AG20443 (cell line): ENCODE measurements around the gene ETF1.

Experiments used
- DNase-seq: peaks from one replicate; pipeline ENCODE4 v3.0.0; 2012; ENCODE audit warnings: low spot score, mixed read lengths

ETF1 gene

DNA sequence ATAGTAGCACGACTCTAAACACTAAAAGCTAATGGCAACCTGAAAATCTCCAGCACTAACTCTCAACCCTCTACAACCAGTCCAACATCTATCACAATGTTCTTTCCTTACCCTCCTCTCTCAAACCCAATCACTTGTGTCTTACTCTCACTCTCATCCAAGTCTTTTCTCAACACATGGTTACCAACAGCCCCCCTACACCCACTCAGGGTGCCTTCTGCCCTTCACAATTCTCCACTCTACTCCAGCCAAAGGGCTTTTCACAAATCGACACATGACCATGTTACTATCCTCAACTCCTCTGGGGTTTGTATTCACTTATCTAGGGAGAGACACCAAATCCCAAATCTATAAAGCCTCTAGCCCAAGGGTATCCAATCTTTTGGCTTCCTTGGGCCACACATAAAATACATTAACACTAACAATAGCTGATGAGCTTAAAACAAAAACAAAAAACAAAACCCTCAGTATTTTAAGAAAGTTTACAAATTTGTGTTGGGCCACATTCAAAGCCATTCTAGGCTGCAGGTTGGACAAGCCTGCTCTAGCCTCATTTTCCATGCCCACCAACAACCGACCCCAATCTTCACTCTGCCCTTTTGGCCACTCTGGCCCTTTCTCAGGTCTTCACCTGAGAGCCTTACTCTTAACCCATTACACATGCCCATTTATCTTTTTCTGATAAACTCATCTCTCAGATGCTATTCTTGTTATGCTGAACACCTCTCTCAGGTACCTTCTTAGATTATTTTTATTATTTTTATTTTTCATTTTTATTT lies 20.5 kb upstream of the ETF1 start:
- DNase-seq = no peak

DNA sequence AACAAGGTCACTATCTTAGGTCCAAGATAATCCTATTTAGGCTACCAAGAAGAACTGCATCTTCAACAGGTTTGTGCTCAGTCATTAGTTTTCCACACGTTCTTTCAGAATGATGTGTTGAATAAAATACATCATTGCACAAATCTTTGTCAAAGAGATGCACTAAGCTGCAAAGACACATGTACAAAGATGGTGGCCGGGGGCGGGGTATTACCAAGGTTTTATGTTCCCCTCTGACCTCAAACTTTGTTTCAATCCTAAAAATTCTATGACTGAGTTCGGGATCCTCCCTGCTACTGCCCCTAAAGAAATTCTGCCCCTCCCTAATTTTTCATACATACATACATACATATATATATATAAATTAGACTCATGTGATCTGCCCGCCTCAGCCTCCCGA lies 17.9 kb upstream of the ETF1 start:
- no peak for DNase-seq

DNA sequence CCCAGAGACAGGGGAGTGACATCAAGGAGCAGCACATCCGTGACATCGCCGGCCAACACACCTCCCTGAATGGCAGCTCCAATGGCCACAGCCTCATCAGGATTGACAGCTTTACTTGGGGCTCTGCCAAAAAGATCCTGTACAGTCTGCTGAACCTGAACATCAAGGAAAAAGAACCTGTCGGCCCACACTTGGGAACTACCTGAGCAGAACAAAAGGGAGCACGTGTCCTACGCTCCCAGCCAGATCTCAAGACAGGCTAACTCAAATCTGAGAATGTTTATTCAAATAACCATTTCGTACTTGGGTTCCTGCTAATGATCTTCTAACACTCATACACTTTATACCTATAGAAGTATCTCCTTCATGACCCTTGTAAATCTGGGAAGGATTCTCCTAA lies 16.9 kb upstream of the ETF1 start:
- no peak for DNase-seq

DNA sequence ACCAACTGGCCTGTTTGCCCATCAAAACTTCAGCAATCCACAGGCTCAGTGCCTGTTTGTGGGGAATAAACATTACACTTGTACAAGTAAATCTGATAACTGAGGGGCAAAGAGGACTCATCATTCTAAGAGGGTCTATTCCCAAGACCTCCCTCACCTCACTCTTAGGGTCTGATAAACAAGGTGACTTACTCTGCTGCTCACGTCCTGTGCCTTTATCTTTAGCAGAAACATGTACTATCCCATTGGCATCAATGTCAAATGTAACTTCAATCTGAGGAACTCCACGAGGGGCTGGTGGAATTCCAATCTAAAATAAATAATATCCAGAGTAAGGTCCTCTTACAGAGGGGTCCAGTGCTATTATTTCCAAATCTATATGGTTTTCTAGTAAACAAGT lies 14.6 kb upstream of the ETF1 start:
- no peak for DNase-seq

DNA sequence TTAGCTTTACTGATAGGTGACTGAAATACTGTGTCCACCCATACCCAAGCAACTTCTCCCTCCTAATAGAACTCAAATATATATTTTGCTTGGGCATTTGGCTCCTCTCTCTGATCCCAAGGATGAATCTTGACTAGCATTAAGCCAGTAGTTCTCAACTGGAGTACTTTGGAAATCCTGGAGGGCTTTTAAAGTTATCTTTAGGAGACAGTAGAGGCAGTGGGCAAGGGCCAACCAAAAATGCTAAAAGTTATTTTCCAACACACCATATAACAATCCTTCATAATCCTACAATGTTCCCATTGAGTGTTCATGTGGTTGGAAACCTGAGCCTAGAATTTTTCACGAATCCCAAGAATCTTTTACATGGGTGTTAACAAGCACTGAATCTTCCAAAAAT lies 11.1 kb upstream of the ETF1 start:
- DNase-seq = no peak

DNA sequence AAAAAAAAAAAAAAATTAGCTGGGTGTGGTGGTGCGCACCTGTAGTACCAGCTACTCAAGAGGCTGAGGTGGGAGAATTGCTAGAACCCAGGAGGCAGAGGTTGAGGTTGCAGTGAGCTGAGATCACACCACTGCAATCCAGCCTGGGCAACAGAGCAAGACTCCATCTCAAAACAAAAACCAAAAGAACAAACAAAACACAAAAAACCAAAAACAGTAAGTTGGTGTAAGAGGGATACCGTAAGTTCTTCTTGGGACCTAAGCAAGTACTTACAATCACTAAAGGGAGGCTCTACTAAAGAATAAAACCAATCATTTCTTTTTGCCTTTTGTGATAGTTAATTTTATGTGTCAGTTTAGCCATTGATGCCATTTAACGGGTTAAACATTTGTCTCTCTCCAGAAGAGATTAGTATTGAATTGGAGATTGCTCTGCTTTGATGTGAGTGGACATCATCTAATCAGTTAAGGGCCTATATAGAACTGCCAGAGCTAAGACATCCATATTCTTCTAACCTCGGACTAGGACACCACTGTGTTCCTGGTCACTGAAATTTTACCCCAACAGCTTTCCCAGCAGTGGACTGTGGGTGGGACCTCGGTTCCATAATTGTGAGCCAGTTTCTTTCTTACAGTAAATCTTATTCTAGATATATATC lies 10.5 kb upstream of the ETF1 start:
- DNase-seq = no peak

DNA sequence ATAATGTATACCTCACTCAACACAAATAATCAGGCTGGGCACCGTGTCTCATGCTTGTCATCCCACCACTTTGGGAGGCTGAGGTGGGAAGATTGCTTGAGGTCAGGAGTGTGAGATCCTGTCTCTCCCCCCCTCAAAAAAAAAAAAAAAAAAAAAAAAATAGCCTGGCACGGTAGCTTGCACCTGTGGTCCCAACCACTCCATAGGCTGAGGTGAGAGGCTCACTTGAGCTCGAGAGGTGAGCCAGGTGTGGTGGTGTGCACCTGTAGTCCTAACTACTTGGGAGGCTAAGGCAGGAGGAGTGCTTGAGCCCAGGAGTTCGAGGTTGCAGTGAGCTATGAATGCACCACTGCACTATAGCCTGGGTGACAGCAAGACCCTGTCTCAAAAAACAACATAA lies 9.6 kb upstream of the ETF1 start:
- DNase-seq = no peak

DNA sequence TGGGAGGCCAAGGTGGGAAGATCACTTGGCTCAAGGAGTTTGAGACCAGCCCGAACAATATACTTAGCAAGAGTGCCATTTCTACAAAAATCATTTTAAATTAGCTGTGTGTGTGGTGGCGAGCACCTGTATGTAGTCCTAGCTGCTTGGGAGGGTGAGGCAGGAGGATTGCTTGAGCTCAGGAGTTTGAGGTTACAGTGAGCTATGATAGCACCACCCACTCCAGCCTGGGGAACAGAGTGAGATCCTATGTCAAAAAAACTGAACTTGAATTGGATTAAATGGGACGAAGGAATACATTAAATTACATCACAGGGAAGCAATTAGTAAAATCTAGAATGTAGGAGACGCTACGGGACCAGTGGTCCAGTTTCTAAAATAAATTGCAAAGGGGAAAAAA lies 6.4 kb upstream of the ETF1 start:
- no peak for DNase-seq

DNA sequence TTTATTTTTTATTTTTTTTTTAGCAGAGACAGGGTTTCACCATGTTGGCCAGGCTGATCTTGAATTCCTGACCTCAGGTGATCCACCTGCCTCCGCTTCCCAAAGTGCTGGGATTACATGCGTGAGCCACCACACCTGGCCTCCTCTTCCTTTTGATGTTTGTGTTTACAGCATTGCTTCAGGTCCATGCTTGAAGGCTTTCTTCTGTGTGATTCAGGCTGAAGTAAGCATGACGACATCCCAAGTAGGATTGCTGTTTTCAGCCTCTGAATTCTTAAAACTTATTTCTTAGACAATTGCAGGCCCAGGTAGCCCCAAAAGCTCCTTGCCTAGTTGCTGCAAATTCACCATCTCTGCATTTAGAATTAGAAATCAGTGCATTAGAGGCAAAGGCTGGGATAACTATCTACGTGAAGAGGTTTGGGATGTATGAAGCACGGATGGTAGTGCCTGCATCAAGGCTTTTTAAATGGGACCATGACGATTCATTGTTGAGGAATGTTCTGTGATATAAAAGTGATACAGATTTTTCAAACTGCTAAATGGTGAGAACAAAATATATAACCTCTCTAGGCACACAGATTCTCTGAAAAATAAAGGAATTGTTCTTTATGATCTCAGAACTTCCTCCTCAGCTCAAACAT lies 3.0 kb upstream of the ETF1 start:
- DNase-seq = no peak

DNA sequence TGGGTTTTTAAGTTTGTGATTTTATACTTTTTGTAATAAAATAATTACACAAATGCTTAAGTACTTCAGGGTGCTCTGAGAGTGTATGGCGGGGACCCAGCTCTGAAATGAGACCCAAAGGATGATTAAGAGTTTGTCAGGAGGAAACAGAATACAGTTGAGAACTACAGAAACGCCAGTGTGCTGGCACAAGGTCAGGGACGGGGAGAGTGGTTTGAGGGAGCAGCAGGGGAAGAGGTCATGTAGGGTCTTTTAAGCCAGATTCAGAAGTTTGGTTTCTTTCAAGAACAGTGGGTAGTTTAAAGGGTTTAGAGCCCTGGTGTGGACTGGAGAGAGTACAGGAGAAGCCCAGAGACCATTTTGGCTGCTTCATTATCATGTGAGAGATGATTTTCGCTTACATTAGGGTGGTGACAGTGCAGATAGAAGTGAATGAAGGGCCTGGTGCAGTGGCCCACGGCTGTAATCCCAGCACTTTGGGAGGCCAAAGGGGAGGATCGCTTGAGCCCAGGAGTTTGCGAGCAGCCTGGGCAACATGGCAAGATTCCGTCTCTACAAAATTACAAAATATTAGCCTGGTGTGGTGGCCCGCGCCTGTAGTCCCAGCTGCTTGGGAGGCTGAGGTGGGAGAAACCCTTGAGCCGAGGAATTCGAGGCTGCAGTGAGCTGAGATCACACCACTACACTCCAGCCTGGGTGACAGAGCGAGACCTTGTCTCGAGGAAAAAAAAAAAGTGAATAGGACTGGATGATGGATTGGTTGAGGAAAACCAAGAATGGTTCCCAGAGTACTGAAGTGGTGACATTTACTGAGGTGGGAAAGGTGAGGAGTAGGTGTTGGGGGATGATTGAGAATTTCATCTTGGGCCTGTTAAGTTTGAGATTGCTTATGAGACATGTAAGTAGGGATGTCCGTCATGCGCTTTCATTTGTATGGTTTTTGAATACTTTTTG lies 1.4 kb upstream of the ETF1 start:
- peak; percentile 34 for DNase-seq

DNA sequence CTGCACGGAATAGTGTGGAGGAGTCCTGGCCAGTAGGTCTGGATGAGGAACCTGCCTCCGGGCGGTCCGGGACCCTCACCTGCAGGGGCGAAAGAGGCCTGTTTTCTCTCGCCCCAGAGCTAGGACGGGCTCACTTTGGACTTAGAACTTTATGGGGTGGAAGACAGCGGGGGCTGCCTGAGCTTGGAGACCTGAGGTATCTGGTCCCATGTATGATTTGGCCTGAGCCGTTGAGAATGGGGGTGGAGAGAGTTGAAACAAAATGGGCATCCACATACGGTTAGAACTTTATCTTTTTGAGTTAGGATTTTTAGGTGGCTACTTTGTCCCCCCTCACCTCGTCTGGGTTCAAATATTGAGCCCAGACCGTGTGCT lies 681 bp upstream of the ETF1 start:
- DNase-seq = peak; percentile 79

DNA sequence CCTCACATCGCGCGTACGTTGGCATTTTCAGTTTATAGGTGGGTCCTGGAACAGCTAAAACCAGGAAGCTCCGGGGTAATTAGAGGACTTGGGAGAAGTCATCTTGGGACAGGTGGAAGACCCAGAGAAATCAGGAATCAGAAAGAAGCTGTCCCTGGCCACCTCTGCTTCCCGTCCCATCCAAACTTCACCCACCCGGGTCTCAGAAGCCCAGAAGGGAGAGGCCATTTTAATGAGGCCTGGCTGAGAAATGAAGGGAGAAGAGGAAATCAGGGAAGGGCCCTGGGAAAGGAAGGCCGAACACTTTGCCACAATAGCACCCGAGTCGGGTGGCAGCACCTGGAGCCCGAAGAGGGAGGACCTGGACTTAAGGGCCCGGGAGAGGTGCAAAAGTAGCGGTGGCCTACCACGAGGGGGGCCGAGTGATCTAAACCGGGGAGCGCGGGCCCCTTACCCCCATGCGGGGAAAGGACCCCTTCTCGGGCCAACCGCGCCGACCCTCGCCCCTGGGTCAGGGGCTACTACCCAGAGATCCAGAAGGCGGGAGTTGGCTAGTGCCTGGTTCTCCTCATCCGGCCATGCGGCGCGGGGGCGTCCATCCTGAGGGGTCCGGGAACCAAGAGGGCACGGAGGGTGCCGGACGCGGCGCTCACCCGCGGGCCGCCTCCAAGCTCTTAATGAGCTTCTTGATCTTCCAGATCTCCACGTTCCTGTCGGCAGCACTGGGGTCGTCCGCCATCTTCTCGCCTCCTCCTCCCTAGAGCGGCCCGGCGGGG lies 668 bp downstream of the ETF1 start:
- no peak for DNase-seq

DNA sequence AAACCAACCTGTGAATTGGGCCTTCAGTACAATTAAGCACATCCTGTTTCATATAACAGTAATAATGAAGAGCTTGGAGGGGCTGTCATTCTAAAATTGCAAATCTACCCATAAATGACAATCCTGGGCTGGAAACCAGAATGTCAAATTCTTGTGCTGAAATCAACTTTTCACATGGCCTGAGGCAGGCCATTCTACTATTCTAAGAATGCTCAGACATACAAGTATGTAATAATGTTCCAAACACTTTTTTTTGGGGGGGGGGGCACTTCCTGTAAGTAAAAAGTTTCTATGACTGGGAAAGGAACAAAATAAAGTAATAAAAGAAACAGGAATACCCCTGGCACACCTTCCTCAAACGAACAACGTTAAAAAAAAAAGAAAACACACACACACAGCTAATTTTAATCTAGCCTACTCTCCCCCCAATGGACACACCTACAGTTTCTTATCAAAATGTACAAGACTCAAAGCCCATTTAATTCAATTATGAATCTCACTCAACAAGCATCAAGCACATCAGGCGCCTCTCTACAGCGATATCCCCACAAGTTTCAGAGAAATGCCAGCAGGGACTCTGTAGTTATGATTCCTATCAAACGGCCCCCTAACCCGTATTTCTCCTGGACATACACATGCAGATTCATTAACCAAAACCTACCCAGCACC lies 1.4 kb downstream of the ETF1 start:
- no peak for DNase-seq

DNA sequence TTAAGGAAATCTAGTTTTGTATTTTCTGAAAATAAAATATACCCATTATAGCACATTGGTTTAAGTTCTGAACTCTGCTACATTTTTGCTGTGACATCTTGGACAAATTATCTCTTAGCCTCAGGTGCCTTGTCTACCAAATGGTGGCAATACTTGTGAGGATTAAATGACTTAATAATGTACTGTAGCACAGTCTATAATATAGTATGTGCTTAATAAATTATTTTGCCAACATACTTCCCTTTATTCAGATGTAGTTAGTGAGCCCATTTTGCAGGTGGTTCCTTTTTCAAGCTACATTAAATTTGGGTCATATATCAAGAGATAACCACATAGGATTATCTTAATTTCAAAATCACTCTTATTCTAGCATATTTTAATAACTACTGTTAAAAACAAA lies 3.2 kb downstream of the ETF1 start:
- no peak for DNase-seq

DNA sequence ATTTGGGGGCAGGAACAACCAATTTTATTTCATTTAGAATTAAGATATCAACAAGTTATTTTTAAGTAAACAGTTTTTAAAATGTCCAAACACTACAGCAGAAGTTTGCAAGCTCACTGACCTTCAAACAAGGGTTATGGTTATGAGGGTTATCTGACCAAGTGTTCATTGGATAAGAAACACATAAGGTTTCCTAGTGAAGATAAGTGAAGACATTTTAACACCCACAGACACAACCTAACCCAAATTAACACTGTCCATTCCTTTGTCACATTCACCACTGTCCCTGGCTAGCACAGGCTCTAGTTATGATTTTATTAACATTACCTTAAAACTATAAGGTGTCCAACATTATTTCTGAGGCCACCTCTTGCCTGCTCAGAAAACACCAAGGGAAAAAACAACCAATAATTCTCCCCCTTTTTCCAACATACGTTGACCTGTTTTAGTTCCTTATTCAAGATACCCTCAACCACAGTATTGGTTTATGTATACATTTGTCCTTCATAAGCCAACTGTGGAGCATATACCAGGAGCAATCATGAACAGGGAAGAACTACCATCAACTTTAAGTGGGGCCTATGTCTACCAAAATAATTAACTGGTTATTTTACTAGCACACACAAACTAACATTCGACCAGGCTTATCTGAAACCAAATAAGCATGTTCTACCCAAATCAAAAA lies 4.0 kb downstream of the ETF1 start:
- DNase-seq = no peak

DNA sequence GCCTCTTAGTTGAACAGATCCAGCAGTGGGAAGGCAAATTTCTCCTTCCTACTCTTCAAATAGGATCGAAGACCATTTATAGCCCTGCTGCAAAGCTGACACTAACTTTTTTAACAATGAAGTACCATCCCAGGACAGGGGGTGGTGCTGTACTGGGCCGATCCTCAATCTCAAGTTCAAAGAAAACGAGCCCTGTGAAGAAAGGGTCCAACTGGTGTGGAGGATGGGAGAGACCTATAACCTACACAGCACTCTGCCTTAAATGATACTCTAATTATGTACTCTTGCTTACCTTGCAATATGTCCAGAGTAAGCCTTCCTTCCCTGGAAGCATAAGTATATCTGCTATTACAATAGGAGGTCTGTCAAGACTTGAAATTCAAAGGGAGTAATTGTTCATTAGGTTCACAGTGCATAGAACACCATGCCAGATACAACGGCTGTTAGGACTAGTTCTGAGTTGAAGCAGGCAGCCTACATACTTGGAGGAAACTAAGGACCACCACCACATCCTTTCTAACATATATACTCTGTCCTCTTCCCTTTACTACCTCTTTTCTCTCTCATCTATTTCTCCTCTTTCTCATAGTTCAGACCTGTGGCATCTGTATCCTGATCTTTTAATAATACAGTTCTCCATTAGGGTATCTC lies 6.2 kb downstream of the ETF1 start:
- peak; percentile 30 for DNase-seq

DNA sequence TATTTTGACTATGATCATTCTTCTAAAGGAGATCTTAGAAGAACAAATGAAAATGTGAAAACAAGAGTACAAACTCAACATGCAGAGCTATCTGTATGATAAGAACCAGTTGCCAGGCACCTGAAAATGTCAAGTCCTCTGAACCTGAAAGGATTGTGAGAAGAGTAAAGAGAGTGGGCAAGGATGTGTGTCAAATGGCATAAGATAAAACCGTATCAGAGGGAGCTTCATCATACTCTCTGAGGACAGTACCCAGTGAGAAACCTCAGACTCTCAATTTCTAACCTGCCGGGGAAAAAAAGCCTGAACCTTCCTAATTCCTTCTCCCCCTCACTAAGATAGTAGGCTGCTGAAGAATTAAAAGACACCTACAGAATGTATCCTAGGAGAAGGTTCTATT lies 6.8 kb downstream of the ETF1 start:
- no peak for DNase-seq

DNA sequence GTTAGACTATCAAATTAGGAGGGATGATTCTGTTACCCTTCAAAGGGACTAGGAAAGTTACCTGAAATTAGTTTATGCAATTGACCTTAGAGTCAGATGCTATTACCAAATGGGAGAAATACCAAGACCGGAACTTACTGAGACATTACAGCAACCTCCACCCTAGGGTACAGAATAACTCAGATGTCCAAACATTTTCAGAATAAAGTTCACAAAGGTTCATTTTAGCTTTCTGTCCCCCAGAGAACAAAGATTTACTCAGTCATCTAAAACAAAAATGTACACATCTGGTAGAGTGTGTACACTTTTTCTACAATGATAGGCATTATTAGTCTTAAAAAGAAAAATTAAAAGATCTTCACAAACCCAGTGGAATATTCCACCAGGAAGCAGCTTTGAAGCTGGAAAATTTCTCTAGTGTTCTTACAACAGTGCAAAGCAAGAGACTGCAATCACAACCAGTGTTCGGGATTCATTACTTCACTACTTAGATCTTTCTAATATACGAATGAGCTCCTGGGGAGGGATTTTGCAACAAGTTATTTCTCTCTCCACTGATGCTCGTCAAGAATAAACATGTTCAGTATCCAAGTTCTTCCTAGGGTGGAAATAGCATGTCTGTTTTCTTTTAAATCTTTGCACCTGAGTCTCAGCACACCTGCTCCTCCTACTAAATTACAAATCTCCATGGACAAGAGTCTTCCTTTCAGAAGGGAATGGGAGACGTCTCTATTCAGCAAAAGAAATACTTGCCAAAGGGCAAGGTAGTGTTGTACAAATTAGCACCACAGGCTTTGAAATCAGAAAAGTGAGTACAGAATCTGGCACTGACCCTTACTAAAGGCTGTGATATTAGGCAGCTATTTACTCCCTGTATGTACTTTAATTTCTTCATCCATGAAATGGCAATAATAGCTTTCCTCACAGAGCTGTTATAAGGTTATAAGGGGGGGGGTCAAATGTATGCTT lies 8.8 kb downstream of the ETF1 start:
- DNase-seq = no peak

DNA sequence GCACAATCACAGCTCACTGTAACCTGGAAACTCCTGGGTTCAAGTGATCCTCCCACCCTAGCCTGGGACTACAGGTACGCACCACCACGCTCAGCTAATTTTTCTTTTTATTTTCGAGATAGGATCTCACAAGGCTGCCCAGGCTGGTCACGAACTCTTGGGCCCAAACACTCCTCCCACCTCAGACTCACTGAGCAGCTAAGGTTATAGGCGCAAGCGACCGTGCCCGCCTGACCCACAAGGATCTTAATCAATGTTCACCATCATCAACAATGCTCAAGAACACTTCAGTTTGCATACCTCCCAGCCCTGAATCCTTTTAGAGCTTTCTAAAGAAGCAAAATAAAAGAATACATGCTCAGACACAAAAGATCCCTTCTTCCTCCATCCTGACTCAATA lies 13.2 kb downstream of the ETF1 start:
- DNase-seq = no peak
